H1 (cell line): ENCODE results near the gene HEATR1. TPM values are rescaled to one million over a fixed set of nuclear protein-coding genes. Genes with fewer than 3 reads are reported as not detected.

Experiments used
- CTCF ChIA-PET: fragments of 300-600 bp; sonication (Branson Sonifier 250); formaldehyde crosslinking; loops from one replicate; lab custom pipeline; 2021; ENCODE audit not compliant: partially characterized antibody; lab: Charles Lee
- POLR2A ChIA-PET: fragments of 300-600 bp; sonication (Branson Sonifier 250); formaldehyde crosslinking; loops from one replicate; lab custom pipeline; 2021; ENCODE audit warnings: inconsistent platforms; ENCODE audit not compliant: partially characterized antibody; lab: Charles Lee
- DNase-seq, 2 experiments: peaks; one replicate each; pipeline versions ENCODE4 v3.0.0 to v3.0.0-alpha.2; 2010 to 2022; ENCODE audit warnings: low spot score in 2 of 2, low read depth in 1 of 2, mixed read lengths in 1 of 2
- FAIRE-seq: peaks from 2 replicates; lab custom pipeline; 2011; peaks lifted over from hg19 to GRCh38; lab: Jason Lieb, UNC
- H2AFZ ChIP-seq: 2 replicates; pipeline ENCODE4 v1.8.1; 2012; ENCODE audit warnings: low read length, inconsistent platforms
- H2AK5ac ChIP-seq: 2 replicates; pipeline ENCODE4 v1.6.1; 2013; ENCODE audit warnings: low read depth, low read length
- H2BK120ac ChIP-seq: replicated peaks from 2 replicates; pipeline ENCODE3; 2013; ENCODE audit warnings: low read depth, low read length, inconsistent platforms
- H2BK12ac ChIP-seq: 2 replicates; pipeline ENCODE4 v1.6.1; 2013; ENCODE audit warnings: low read depth, low read length
- H2BK15ac ChIP-seq: 2 replicates; pipeline ENCODE4 v1.6.1; 2013; ENCODE audit warnings: low read length
- H2BK20ac ChIP-seq: 2 replicates; pipeline ENCODE4 v1.6.1; 2013; ENCODE audit warnings: low read length
- H2BK5ac ChIP-seq: 2 replicates; pipeline ENCODE4 v1.6.1; 2013; ENCODE audit warnings: low read depth, low read length
- H3K14ac ChIP-seq: 2 replicates; pipeline ENCODE4 v1.6.1; 2013; ENCODE audit warnings: inconsistent platforms; ENCODE audit not compliant: insufficient read length
- H3K18ac ChIP-seq: 2 replicates; pipeline ENCODE4 v1.6.1; 2013; ENCODE audit warnings: low read length; ENCODE audit errors: extremely low read depth
- H3K23ac ChIP-seq: 2 replicates; pipeline ENCODE4 v1.6.1; 2013; ENCODE audit warnings: inconsistent platforms; ENCODE audit not compliant: insufficient read length
- H3K23me2 ChIP-seq: 2 replicates; pipeline ENCODE4 v1.6.1; 2013; ENCODE audit warnings: low read depth, low read length
- H3K27ac ChIP-seq: 2 replicates; pipeline ENCODE4 v1.6.1; 2011; ENCODE audit warnings: low read depth, low read length, inconsistent platforms
- H3K27me3 ChIP-seq, 4 experiments: replicated peaks in 1 of 4; 1 replicate in 1 of 4; 2 replicates in 3 of 4; pipeline versions ENCODE4 v1.6.1 to v1.8.1; 2011 to 2013; ENCODE audit warnings: low read length in 3 of 4, mild to moderate bottlenecking in 3 of 4, inconsistent platforms in 2 of 4, mixed read lengths in 2 of 4, moderate library complexity in 1 of 4; ENCODE audit not compliant: control insufficient read depth in 3 of 4, insufficient read depth in 3 of 4; ENCODE audit errors: extremely low read depth in 1 of 4
- H3K36me3 ChIP-seq, 4 experiments: 2 replicates each; pipeline versions ENCODE4 v1.6.1 to v1.8.1; 2011 to 2013; ENCODE audit warnings: mild to moderate bottlenecking in 4 of 4, low read length in 3 of 4, moderate library complexity in 2 of 4, control low read depth in 1 of 4, inconsistent platforms in 1 of 4; ENCODE audit not compliant: insufficient read depth in 4 of 4, control insufficient read depth in 2 of 4
- H3K4ac ChIP-seq: replicated peaks from 2 replicates; pipeline ENCODE3; 2013; ENCODE audit warnings: low read length, low read depth, mixed read lengths, inconsistent platforms; ENCODE audit not compliant: insufficient read length
- H3K4me1 ChIP-seq, 4 experiments: replicated peaks in 1 of 4; 1 replicate in 1 of 4; 2 replicates in 3 of 4; pipeline versions ENCODE4 v1.6.1 to v1.8.1; 2011 to 2013; ENCODE audit warnings: low read length in 3 of 4, inconsistent platforms in 2 of 4, mixed read lengths in 1 of 4; ENCODE audit not compliant: insufficient read depth in 4 of 4, control insufficient read depth in 3 of 4
- H3K4me2 ChIP-seq, 2 experiments: 2 replicates each; pipeline versions ENCODE4 v1.6.1 to v1.8.1; 2011 to 2013; ENCODE audit warnings: low read depth in 2 of 2, low read length in 2 of 2, control low read depth in 1 of 2, inconsistent platforms in 1 of 2, mild to moderate bottlenecking in 1 of 2; ENCODE audit not compliant: insufficient read depth in 1 of 2
- H3K4me3 ChIP-seq, 4 experiments: fragments of 200-600, 300-600 bp in 1 of 4; sonication (generic), shearing (Covaris generic), sonication (Bioruptor Twin) in 1 of 4; 2 replicates each; pipeline versions ENCODE4 v1.5.1 to v1.8.1; 2011 to 2016; ENCODE audit warnings: low read length in 4 of 4, low read depth in 3 of 4, control low read depth in 2 of 4, inconsistent platforms in 2 of 4, mild to moderate bottlenecking in 2 of 4, mixed read lengths in 1 of 4, moderate library complexity in 1 of 4; ENCODE audit not compliant: insufficient read depth in 2 of 4; ENCODE audit errors: extremely low read depth in 1 of 4
- H3K56ac ChIP-seq: replicated peaks from 2 replicates; pipeline ENCODE3; 2013; ENCODE audit warnings: low read depth, mild to moderate bottlenecking, mixed read lengths, low read length, inconsistent platforms; ENCODE audit not compliant: insufficient read length
- H3K79me1 ChIP-seq: 2 replicates; pipeline ENCODE4 v1.6.1; 2013; ENCODE audit warnings: low read depth, low read length, control low read depth
- H3K79me2 ChIP-seq, 2 experiments: 2 replicates each; pipeline versions ENCODE4 v1.6.1 to v1.8.1; 2012 to 2013; ENCODE audit warnings: low read length in 2 of 2, mild to moderate bottlenecking in 2 of 2, inconsistent platforms in 1 of 2; ENCODE audit not compliant: insufficient read depth in 2 of 2, control insufficient read depth in 1 of 2
- H3K9ac ChIP-seq, 4 experiments: replicated peaks in 1 of 4; 1 replicate in 1 of 4; 2 replicates in 3 of 4; pipeline versions ENCODE4 v1.6.1 to v1.8.1; 2011 to 2013; ENCODE audit warnings: low read depth in 3 of 4, low read length in 3 of 4, control low read depth in 2 of 4, mild to moderate bottlenecking in 2 of 4, moderate library complexity in 2 of 4, inconsistent platforms in 1 of 4; ENCODE audit errors: extremely low read depth in 1 of 4
- H3K9me3 ChIP-seq, 2 experiments: 2 replicates each; pipeline versions ENCODE4 v1.6.1 to v1.8.1; 2012 to 2013; ENCODE audit warnings: mild to moderate bottlenecking in 2 of 2, moderate library complexity in 2 of 2, control low read depth in 1 of 2, inconsistent platforms in 1 of 2, low read depth in 1 of 2, low read length in 1 of 2, mixed read lengths in 1 of 2; ENCODE audit not compliant: insufficient read depth in 2 of 2
- H4K20me1 ChIP-seq, 2 experiments: replicated peaks in 1 of 2; 2 replicates each; pipeline versions ENCODE3 to v1.8.1; 2011 to 2013; ENCODE audit warnings: inconsistent platforms in 2 of 2, low read length in 2 of 2, mild to moderate bottlenecking in 1 of 2; ENCODE audit not compliant: insufficient read depth in 2 of 2, control insufficient read depth in 1 of 2
- H4K5ac ChIP-seq: 2 replicates; pipeline ENCODE4 v1.6.1; 2013; ENCODE audit warnings: low read length, low read depth, mixed read lengths, inconsistent platforms; ENCODE audit not compliant: insufficient read length
- H4K8ac ChIP-seq: 2 replicates; pipeline ENCODE4 v1.8.0; 2013; ENCODE audit warnings: mild to moderate bottlenecking, moderate library complexity, low read length, inconsistent platforms; ENCODE audit not compliant: insufficient read depth; ENCODE audit errors: extremely low read depth
- H4K91ac ChIP-seq: replicated peaks from 2 replicates; pipeline ENCODE3; 2013; ENCODE audit warnings: low read length, mixed read lengths, inconsistent platforms; ENCODE audit not compliant: insufficient read length
- ASH2L ChIP-seq: fragments of 200-600, 300-600 bp; sonication (generic); IDR thresholded peaks from one replicate; pipeline ENCODE4 v1.7.1; 2017; ENCODE audit warnings: low read length
- CTBP2 ChIP-seq: IDR thresholded peaks from 2 replicates; pipeline ENCODE4 v1.7.0; 2011; ENCODE audit warnings: borderline replicate concordance, mild to moderate bottlenecking, moderate library complexity, mixed read lengths, low read length; ENCODE audit not compliant: insufficient read depth, insufficient read length
- KDM4A ChIP-seq: IDR thresholded peaks from one replicate; pipeline ENCODE4 v1.7.1; 2012; ENCODE audit warnings: low read depth, mild to moderate bottlenecking, moderate library complexity, low read length, inconsistent platforms; ENCODE audit not compliant: severe bottlenecking
- whole genome bisulfite sequencing, 2 experiments: shearing (Covaris generic) in 1 of 2; methylation state at CpG; one replicate each; pipeline versions ENCODE4 v1.1.6 to v1.1.7; 2013 to 2015; ENCODE audit warnings: low lambda C conversion rate in 2 of 2, mixed read lengths in 2 of 2, inconsistent platforms in 1 of 2, low coverage in 1 of 2, missing lambda C conversion rate in 1 of 2; ENCODE audit not compliant: insufficient replicate concordance in 2 of 2, insufficient coverage in 1 of 2, insufficient read length in 1 of 2; ENCODE audit errors: extremely low coverage in 1 of 2, missing lambda C conversion rate in 1 of 2; 5-methylcytosine and 5-hydroxymethylcytosine counted together
- polyA plus RNA-seq, 7 experiments: library from polyadenylated mRNA; depleted of rRNA in 3 of 7; stranded (reverse) in 5 of 7; unstranded in 2 of 7; fragments of >200 nt in 5 of 7; fragments of 200-250 nt in 2 of 7; gene quantifications; 1 replicate in 5 of 7; 2 replicates in 1 of 7; 4 replicates in 1 of 7; pipeline versions ENCODE4 v1.2.1 to v1.2.3, GENCODE V29; 2011 to 2013; ENCODE audit warnings: missing spikeins in 2 of 7, mixed read lengths in 2 of 7
- total RNA-seq: library from RNA; stranded (reverse); fragmentation: NEBNext Ultra II Directional; extraction: Animal tissue kit (Norgen Biotek cat#: 25700); gene quantifications from 2 replicates; pipeline ENCODE4 v1.2.1, GENCODE V29; 2021

Gene HEATR1
- total and polyA plus RNA-seq, 2 of the 8 experiments (the other 6 are each of a cell fraction or from before 2014, with no cell fraction given) = 13.0 to 95.8 TPM

GRCh38 chr1:236536540-236536939, 67.8 kb downstream of the HEATR1 start:
- TF ChIP-seq CTBP2 (no peak), ASH2L (no peak), KDM4A (no peak)
- Histone ChIP-seq H2BK12ac (no peak overlapping the region), H3K4me2 (no peak overlapping the region), H3K27ac (no peak overlapping the region), H3K79me1 (no peaks in the 10 kb centered on the region), H4K20me1 (no peaks in the 10 kb centered on the region), H3K9me3 (no peaks in the 10 kb centered on the region; a peak in 1 of 4 replicates), H2BK15ac (no peak overlapping the region), H2BK120ac (no peak overlapping the region), H4K91ac (no peak overlapping the region), H3K79me2 (no peaks in the 10 kb centered on the region), H3K27me3 (no peaks in the 10 kb centered on the region), H4K5ac (no peak overlapping the region), H3K4me3 (no peak overlapping the region), H3K4me1 (no peaks in the 10 kb centered on the region), H2BK5ac (no peak overlapping the region), H3K14ac (no peak overlapping the region), H3K56ac (no peak overlapping the region), H3K23me2 (no peaks in the 10 kb centered on the region), H3K18ac (no peak overlapping the region), H3K9ac (no peak overlapping the region), H4K8ac (no peak overlapping the region), H3K4ac (no peak overlapping the region), H2AK5ac (0 out of 2 replicates have a peak overlapping the region, but pooled peaks have one; percentile 70), H2AFZ (no peak overlapping the region), H3K36me3 (peaks cover 0 to 8% (median 4%) of the 10 kb centered on the region in 4 experiments; a peak in 3 of 8 replicates), H2BK20ac (no peak overlapping the region), H3K23ac (no peak overlapping the region)
- WGBS, 2 experiments = 76% methylated on average over 5 of the region's 5 CpGs; no CpG with 5 or more reads in 1 of the 2 experiments
- FAIRE-seq = no peak
- ChIA-PET CTCF (no interaction called here), POLR2A (no interaction called here)
- DNase-seq = no peak
